Stimulated activated CD4-positive, alpha-beta T cell treated with anti-CD3 and anti-CD28 coated beads, Interleukin-2, amount 100 ng/mL, for 48 hours (primary cell): ENCODE measurements around the gene PLCB3.
"Not testable (repeated sequence)": the region's sequence is repeated elsewhere in the genome, so short reads cannot be mapped to it uniquely, and the experiment has no call there.

Experiments
- DNase-seq, 2 donors: peaks; one replicate each; pipeline ENCODE4 v3.0.0-alpha.2; 2020

The PLCB3 gene

DNA sequence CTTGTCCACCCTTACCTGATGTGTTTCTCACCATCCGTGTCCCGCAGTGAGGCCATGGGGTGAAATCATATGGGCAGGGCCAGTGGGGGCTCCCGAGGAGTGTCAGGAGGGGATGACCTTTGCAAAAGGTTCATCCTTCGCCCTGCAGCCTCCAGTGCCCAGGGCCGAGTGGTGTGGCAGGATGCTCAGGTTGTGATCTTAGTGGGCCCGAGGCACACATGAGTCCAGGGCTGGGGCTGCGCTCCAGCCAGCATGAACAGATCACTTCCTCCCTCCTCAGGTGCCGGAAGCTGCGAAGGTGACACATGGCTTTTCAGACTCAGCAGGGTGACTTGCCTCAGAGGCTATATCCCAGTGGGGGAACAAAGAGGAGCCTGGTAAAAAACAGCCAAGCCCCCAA lies 13.3 kb upstream of the PLCB3 start:
- no peak for DNase-seq

- DNase-seq = no peak
Measured at GRCh38 chr11:64238999-64239398, 12.3 kb upstream of the PLCB3 start.

GRCh38 chr11:64239662-64240434 lies 11.5 kb upstream of the PLCB3 start:
- DNase-seq = no peak

GRCh38 chr11:64240435-64241240 lies 10.7 kb upstream of the PLCB3 start, which contains the start of gene FKBP2:
Gene FKBP2, plus strand, starts transcription at chr11:64241095. Its CDS starts 1,293 bp downstream, at chr11:64242388.
- peak; percentile 97 to 98 for DNase-seq

DNA sequence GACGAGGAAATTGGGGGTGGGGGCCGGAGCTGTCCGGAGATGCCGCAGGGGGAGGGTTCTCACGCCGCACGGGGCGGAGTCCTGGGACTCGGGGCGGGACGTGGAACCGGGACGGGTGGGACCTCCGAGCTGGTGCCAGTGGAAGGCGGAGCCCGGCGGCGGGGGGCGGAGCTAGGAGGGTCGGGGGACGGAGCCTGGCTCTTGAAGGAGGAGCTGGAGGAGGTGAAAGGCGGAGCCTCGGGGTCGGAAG lies 10.2 kb upstream of the PLCB3 start:
- peak in 1 of 2 donors; percentile 100 for DNase-seq

DNA sequence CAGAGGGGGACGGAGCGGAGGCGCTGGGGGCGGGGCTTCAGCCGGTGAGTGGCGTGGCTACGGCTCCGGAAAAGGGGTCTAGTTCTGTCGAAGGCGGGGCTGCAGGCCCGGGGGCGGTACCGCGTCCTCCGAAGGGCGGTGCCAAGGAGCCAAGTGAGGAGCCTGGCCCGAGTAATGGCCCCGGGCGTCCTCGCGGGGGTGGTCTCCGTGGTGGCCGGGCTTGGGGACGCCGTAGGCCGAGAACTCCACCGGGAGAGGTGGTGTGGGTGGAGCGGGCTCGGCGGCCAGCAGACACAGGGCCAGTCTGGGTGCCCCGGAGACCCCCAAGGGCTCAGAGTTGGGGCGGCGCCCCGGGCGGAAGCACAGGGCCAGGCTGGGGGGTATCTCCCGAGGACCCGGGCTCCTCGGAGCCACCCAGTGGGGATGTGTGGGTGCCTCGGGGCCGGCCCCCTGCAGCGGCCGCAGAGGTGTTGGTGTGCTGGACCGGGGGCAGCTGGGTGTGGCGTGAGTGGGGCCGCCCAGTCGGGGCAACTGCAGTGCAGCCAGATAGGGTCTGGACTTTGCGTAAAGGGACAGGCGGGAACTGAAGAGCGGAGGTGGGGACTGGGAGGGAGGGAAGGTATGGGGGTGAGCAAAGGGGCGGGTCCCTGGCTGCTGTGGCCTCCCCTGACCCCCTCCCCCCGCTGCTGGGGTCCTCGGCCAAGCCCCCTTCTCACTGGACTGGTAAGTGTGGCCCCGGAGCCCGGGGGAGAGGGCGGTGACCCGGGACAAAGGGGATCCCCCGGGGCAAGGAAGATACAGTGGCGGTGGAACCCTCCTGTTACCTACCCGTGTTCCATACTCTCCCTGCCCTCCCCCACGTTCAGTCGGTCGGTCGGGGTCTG lies 9.6 kb upstream of the PLCB3 start:
- peak in 1 of 2 donors; percentile 100 for DNase-seq

- no peak for DNase-seq
Measured at GRCh38 chr11:64243236-64243854, 8.0 kb upstream of the PLCB3 start.

GRCh38 chr11:64244107-64244506 lies 7.2 kb upstream of the PLCB3 start:
- DNase-seq = no peak

DNA sequence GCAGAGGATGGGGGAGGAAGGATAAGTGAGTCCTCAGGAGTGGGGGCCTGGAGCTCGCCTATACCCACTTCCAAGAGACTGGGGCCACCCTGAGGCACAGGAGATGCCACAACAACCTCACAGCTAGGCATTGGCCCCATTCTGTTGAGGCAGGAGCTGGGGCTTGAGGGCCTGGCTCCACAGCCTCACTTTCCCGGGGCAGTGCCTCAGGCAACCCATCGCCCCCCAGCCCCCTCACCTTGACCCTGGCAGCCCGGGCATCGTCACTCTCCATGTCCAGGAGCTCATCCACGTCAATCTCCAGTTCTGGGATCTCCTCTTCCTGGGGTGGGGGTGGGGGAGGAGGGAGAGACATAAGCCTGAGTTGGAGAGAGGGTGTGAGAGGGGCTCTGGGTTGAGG lies 6.4 kb upstream of the PLCB3 start:
- no peak for DNase-seq

DNA sequence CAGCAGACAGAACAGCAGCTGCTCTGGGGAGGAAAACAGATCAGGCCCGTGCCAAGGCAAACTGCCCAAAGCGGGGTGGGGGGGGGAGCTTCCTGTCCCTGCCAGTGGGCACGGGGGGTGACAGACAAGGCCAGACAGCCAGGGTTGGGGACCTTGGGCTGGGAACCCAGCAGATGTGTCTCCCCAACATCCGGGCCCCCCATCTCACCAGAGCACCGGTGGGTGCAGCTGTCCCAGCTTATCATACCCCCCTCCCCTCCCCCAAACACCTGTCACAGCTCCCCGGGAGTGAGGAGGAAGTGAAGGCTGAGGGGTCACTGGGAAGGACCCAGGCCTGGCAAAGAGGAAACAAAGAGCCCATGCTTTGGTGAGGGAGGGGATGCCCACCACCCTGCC lies 5.9 kb upstream of the PLCB3 start:
- no peak for DNase-seq

- peak; percentile 68 to 69 for DNase-seq
Measured at GRCh38 chr11:64245797-64246620, 5.3 kb upstream of the PLCB3 start.

DNA sequence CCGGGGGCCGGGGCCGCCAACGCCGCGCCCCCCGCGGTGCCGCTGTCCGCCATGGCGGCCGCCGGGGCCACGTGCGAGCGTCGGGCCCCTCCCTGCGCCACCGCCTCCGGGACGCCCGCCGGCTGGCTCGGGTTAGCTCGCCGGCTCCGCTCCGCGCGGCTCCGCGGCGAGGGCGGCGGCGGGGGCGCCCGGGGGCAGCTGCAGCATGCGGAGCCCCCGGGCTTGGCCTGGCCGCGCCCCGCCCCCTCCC lies 4.8 kb upstream of the PLCB3 start:
- DNase-seq = not testable (repeated sequence)

GRCh38 chr11:64246871-64247728 lies 4.2 kb upstream of the PLCB3 start, which contains the start of gene PPP1R14B:
Gene PPP1R14B, minus strand, starts transcription at chr11:64246943. Its CDS starts 270 bp downstream, at chr11:64246673.
- DNase-seq = peak; percentile 74 to 80

GRCh38 chr11:64247729-64248531 lies 3.4 kb upstream of the PLCB3 start:
- DNase-seq = no peak

DNA sequence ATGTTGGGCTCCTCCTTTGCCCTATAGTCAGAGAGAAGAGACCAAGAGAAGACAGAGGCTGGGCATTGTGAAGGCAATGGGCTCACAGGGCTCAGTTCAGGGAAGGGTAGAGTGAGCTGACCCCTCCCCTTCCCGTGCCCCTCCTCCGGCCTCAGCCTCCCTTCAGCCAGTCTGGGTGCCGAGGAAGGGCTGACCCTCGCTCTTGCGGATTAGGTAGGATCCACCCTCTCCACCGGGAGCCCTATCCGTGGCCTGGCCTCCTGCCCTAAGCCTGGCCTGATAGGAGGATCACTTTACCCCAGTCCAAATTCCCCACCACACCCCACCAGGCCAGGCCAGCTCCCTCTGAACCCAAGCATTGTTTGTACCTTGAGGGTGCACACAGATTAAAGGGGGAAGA lies 2.8 kb upstream of the PLCB3 start:
- no peak for DNase-seq

DNA sequence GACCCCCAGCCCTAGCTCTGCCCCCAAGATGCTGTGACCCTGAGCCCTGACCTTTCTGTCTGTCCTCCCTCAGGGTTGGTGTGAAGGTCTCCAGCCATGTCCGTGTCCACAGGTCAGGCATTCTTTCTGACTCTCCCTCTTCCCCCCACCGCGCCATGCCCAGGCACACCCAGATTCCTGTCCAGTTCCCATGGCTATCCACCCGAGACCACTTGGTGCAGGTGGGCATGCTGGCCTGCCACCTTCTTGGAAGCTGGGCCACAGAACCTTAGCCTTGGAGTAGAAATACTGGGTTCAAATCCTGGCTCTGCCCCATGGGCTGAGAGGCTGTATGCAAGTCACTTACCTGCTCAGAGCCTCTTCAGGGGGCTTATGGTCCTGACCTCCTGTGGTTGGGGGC lies 2.3 kb upstream of the PLCB3 start:
- no peak for DNase-seq

- DNase-seq = no peak
Measured at GRCh38 chr11:64249563-64250414, 1.5 kb upstream of the PLCB3 start.

- no peak for DNase-seq
Measured at GRCh38 chr11:64250415-64251015, 815 bp upstream of the PLCB3 start.

GRCh38 chr11:64251753-64252002 lies 348 bp downstream of the PLCB3 start:
- no peak for DNase-seq
